DND-41 (cell line): ENCODE data around the gene CAPS2.

ENCODE experiments used
- ATAC-seq: fragments of 200-7000 bp; cut with Tn5 transposase; 3 replicates; pipeline ENCODE4 v1.9.1; 2021; ENCODE audit warnings: low read depth; ENCODE audit not compliant: insufficient read depth
- DNase-seq: peaks from one replicate; pipeline ENCODE4 v3.0.0-alpha.2; 2020
- H2AFZ ChIP-seq: 2 replicates; pipeline ENCODE4 v1.6.0; 2012; ENCODE audit warnings: low read depth, low read length
- H3K27ac ChIP-seq: 2 replicates; pipeline ENCODE4 v1.5.1; 2012; ENCODE audit warnings: low read length, inconsistent platforms
- H3K27me3 ChIP-seq: fragments of 200-600 bp; sonication (generic); 2 replicates; pipeline ENCODE4 v1.6.0; 2012; ENCODE audit warnings: low read length, mild to moderate bottlenecking, inconsistent platforms; ENCODE audit not compliant: insufficient read depth, poor library complexity
- H3K36me3 ChIP-seq: 2 replicates; pipeline ENCODE4 v1.5.1; 2012; ENCODE audit warnings: low read length, inconsistent platforms; ENCODE audit not compliant: insufficient read depth
- H3K4me1 ChIP-seq: 2 replicates; pipeline ENCODE4 v1.5.1; 2012; ENCODE audit warnings: mild to moderate bottlenecking, low read length; ENCODE audit not compliant: insufficient read depth
- H3K4me2 ChIP-seq: 2 replicates; pipeline ENCODE4 v1.6.0; 2012; ENCODE audit warnings: mild to moderate bottlenecking, moderate library complexity, low read length, inconsistent platforms; ENCODE audit not compliant: insufficient read depth
- H3K4me3 ChIP-seq, 2 experiments: fragments of 200-600 bp in 1 of 2; shearing (Covaris generic) in 1 of 2; 2 replicates each; pipeline ENCODE4 v1.5.1; 2012 to 2016; ENCODE audit warnings: inconsistent platforms in 2 of 2, low read length in 2 of 2, mild to moderate bottlenecking in 2 of 2, low read depth in 1 of 2, moderate library complexity in 1 of 2
- H3K79me2 ChIP-seq: 2 replicates; pipeline ENCODE4 v1.6.0; 2012; ENCODE audit warnings: low read length, inconsistent platforms; ENCODE audit not compliant: insufficient read depth
- H3K9ac ChIP-seq: 2 replicates; pipeline ENCODE4 v1.6.0; 2012; ENCODE audit warnings: low read depth, mild to moderate bottlenecking, inconsistent platforms, low read length, moderate library complexity
- H3K9me3 ChIP-seq: 2 replicates; pipeline ENCODE4 v1.5.1; 2012; ENCODE audit warnings: low read length, moderate library complexity, mild to moderate bottlenecking, inconsistent platforms; ENCODE audit not compliant: insufficient read depth, severe bottlenecking
- H4K20me1 ChIP-seq: 2 replicates; pipeline ENCODE4 v1.6.0; 2012; ENCODE audit warnings: low read length; ENCODE audit not compliant: insufficient read depth
- CTCF ChIP-seq: IDR thresholded peaks from 2 replicates; pipeline ENCODE4 v1.5.1; 2012; ENCODE audit warnings: borderline replicate concordance, low read length, moderate library complexity, mild to moderate bottlenecking; ENCODE audit not compliant: poor library complexity, severe bottlenecking; ENCODE audit errors: extremely low read depth
- EZH2 ChIP-seq: IDR thresholded peaks from 3 replicates; pipeline ENCODE4 v1.6.1; 2012; ENCODE audit warnings: borderline replicate concordance, low read depth, mild to moderate bottlenecking, moderate library complexity, low read length, inconsistent platforms; ENCODE audit not compliant: severe bottlenecking

The CAPS2 gene

DNA sequence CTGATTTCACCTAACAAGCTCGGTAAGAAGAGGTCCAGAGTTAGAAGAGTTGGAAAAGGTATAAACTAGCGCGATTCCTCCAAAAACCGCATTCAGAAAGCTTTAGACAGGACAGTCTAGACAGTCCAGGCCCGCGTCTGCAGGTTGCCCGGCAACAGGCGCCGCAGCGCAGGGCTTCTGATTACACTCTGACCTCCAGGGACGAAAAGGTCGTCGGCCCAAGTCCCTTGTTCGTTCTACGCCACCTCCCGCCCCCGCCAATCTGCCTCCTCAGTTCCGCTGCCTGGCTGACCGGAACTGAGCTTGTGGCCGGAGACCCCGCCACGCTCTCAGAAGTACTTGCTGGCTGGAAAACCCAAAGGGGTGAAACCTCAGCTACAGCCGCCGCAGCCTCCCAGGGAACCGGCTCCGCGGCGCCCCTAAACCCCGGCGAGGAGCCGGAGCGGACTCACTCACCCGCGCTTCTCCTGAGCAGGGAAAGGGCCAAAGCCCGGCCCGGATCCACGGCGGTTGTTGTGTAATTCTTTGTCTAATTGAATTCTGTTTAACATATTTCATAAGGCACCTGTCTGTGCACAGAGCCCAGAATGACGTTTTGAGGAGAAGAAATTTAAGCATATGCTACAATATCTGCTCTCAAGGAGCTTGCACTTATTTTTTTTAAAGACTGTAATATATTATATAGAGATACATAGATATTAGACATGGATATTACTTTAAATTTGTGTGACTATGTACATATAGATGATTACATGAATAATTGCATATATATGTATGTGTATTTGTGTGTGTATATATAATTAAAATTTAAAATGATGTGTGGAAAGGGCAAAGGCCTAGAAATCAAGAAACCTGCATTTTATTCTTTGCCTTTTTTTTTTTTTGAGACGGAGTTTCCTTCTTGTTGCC lies at the start of gene CAPS2:
Gene CAPS2 (minus strand): TSS at position 407 of the 909 bp plus-strand sequence. CDS start 3,826 bp downstream, outside the sequence.
- 0 out of 2 replicates have a peak within 1 kb of the TSS, but pooled peaks have one; percentile 12 for H3K27ac ChIP-seq
- ATAC-seq, result peak; percentile 91
- peak; percentile 86 for DNase-seq
- H3K9me3 ChIP-seq, result no peaks in the 10 kb centered on the region
- H3K36me3 ChIP-seq, result no peaks in the 10 kb centered on the region
- H3K4me3 ChIP-seq, result peak within 1 kb of the TSS; percentile 19 to 68; a peak in 3 of 4 replicates
- peaks cover 13% of the 10 kb centered on the region for H3K4me1 ChIP-seq
- TF ChIP-seq CTCF (no peak), EZH2 (peak; percentile 48)
- H3K27me3 ChIP-seq, result no peaks in the 10 kb centered on the region
- no peaks in the 10 kb centered on the region for H3K79me2 ChIP-seq
- H3K9ac ChIP-seq, result peak within 1 kb of the TSS; percentile 49
- H4K20me1 ChIP-seq, result no peaks in the 10 kb centered on the region
- peak within 1 kb of the TSS; percentile 78 for H2AFZ ChIP-seq
- peak within 1 kb of the TSS; percentile 84 for H3K4me2 ChIP-seq

DNA sequence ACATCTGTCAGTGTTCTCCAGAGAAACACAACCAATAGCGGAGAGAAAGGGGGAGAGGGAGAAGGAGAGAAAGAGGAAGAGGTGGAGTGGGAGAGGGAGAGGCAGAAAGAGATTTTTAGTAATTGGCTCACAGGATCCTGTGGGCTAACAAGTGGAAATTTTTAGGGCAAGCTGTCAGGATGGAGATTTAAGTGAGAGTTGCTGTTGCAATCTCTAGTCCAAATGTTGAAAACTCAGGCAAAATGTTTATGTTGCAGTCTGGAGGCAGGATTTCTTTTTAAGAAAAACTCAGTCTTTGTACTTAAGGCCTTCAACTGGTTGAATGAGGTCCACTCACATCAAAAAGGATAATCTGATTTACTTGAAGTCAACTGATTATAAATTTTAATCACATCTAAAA lies 48.2 kb upstream of the CAPS2 start:
- no peak for ATAC-seq
- Histone ChIP-seq H3K4me1 (no peaks in the 10 kb centered on the region), H3K36me3 (no peaks in the 10 kb centered on the region), H3K27ac (no peak overlapping the region), H3K9me3 (no peaks in the 10 kb centered on the region), H4K20me1 (no peaks in the 10 kb centered on the region), H3K9ac (no peak overlapping the region), H3K4me2 (no peak overlapping the region), H3K27me3 (no peaks in the 10 kb centered on the region), H3K79me2 (0 out of 2 replicates have a peak, but pooled peaks cover 2% of the 10 kb centered on the region), H2AFZ (no peak overlapping the region), H3K4me3 (no peak overlapping the region)
- TF ChIP-seq EZH2 (no peak), CTCF (no peak)
- no peak for DNase-seq

DNA sequence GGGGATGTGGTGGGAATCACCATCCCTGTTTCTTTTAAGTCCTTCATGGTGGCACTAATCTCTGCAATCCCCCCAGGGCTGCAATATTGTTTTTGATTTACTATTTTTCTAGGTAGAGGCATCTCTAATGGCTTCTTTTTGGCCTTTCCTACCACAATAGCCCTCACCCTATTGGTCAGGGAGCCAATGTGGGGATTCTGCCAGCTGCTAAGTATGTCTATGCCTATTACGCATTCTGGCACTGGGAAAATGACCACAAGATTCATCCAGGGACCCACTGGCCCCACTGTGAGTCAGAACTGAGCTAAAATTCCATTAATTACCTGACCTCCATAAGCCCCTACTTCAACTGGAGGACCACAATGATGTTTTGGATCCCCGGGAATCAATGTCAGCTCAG lies 44.8 kb upstream of the CAPS2 start:
- Histone ChIP-seq H3K79me2 (no peaks in the 10 kb centered on the region), H4K20me1 (no peaks in the 10 kb centered on the region), H3K36me3 (no peaks in the 10 kb centered on the region), H3K9me3 (no peaks in the 10 kb centered on the region), H3K4me1 (no peaks in the 10 kb centered on the region), H3K4me2 (no peak overlapping the region), H3K27ac (no peak overlapping the region), H3K27me3 (no peaks in the 10 kb centered on the region), H2AFZ (no peak overlapping the region), H3K9ac (no peak overlapping the region), H3K4me3 (no peak overlapping the region)
- DNase-seq, result no peak
- TF ChIP-seq EZH2, result no peak
- no peak for TF ChIP-seq CTCF
- ATAC-seq, result no peak
